ENCODE data around the gene CAV2.

DNA sequence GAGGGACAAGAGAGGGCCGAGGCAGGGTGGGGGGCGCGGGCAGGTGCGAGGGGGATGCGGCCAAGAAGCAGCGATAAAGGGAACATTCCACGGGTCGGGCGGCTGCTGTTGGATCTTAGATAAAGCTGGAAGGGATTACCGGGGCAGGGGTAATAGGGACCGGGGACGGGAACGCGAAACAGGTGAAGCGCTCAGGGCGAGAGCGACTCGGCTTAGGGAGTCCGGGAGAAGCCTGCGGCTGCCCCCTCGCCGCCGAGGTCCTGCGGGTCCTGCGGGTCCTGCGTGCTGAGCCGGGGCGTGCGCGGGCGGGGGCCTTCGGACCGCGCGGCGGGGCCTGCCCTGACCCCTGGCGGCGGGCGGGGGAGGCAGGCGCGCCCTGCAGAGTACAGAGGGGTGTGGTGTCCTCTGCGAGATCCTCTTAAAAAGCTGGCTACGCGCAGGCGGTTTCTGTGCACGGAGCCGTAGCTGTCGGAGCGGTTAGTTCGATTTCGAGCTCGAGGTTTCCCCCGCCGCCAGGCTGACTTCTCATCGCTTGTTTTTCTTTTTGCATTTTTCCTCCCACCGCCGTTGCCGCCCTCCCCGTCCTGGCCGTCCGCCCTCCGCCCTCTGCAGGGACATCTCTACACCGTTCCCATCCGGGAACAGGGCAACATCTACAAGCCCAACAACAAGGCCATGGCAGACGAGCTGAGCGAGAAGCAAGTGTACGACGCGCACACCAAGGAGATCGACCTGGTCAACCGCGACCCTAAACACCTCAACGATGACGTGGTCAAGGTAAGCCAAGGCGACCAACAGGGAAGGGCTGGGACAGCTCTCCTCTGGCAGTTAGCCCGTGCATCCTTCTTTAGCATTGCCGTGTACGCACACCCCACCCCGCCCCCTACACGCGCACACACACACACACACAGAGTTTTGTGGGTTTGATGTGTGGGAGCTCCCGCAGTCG lies 26.6 kb downstream of the CAV2 start:
- TF ChIP-seq, protein P1, sequence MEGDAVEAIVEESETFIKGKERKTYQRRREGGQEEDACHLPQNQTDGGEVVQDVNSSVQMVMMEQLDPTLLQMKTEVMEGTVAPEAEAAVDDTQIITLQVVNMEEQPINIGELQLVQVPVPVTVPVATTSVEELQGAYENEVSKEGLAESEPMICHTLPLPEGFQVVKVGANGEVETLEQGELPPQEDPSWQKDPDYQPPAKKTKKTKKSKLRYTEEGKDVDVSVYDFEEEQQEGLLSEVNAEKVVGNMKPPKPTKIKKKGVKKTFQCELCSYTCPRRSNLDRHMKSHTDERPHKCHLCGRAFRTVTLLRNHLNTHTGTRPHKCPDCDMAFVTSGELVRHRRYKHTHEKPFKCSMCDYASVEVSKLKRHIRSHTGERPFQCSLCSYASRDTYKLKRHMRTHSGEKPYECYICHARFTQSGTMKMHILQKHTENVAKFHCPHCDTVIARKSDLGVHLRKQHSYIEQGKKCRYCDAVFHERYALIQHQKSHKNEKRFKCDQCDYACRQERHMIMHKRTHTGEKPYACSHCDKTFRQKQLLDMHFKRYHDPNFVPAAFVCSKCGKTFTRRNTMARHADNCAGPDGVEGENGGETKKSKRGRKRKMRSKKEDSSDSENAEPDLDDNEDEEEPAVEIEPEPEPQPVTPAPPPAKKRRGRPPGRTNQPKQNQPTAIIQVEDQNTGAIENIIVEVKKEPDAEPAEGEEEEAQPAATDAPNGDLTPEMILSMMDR (IDR thresholded peaks at IDR 0.05; ENCODE audit: low read length) = peak; percentile 90
- TF ChIP-seq EZH2 (IDR thresholded peaks at IDR 0.05; ENCODE audit: borderline replicate concordance, low read length) = no peak; the same call in 1 of the 2 replicates
